Measurements from ENCODE around the gene BPIFB1. TPM values are rescaled to one million over a fixed set of nuclear protein-coding genes. Genes with fewer than 3 reads are reported as not detected.

The BPIFB1 gene
- total RNA-seq, 1 experiment from 2014 or later, result 9.2 TPM

GRCh38 chr20:33320006-33320405, 37.0 kb downstream of the BPIFB1 start:
- Mint-ChIP-seq H3K4me1 (ENCODE audit: low read depth, unreplicated experiment) (no peaks in the 10 kb centered on the region), H3K27me3 (ENCODE audit: unreplicated experiment) (peaks cover 81% of the 10 kb centered on the region), H3K4me3 (ENCODE audit: low read depth, unreplicated experiment) (no peak overlapping the region), H3K9me3 (ENCODE audit: low read depth, unreplicated experiment) (no peaks in the 10 kb centered on the region), H3K27ac (ENCODE audit: unreplicated experiment) (no peak overlapping the region), H3K36me3 (ENCODE audit: insufficient read depth, unreplicated experiment) (no peaks in the 10 kb centered on the region)
- CTCF ChIA-PET, result no interaction called here
- BruUV-seq (replicated peaks), result no TSS peak
- TF ChIP-seq, protein P1, sequence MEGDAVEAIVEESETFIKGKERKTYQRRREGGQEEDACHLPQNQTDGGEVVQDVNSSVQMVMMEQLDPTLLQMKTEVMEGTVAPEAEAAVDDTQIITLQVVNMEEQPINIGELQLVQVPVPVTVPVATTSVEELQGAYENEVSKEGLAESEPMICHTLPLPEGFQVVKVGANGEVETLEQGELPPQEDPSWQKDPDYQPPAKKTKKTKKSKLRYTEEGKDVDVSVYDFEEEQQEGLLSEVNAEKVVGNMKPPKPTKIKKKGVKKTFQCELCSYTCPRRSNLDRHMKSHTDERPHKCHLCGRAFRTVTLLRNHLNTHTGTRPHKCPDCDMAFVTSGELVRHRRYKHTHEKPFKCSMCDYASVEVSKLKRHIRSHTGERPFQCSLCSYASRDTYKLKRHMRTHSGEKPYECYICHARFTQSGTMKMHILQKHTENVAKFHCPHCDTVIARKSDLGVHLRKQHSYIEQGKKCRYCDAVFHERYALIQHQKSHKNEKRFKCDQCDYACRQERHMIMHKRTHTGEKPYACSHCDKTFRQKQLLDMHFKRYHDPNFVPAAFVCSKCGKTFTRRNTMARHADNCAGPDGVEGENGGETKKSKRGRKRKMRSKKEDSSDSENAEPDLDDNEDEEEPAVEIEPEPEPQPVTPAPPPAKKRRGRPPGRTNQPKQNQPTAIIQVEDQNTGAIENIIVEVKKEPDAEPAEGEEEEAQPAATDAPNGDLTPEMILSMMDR (IDR thresholded peaks at IDR 0.05; ENCODE audit: unreplicated experiment), result no peak
- DNase-seq, result no peak
- intact Hi-C loops (cut with micrococcal nuclease; ENCODE audit: unreplicated experiment), result no loop called here

- CTCF ChIA-PET, result no interaction called here
- Mint-ChIP-seq H3K9me3 (ENCODE audit: low read depth, unreplicated experiment) (no peaks in the 10 kb centered on the region), H3K4me3 (ENCODE audit: low read depth, unreplicated experiment) (no peak overlapping the region), H3K4me1 (ENCODE audit: low read depth, unreplicated experiment) (no peaks in the 10 kb centered on the region), H3K27ac (ENCODE audit: unreplicated experiment) (no peak overlapping the region), H3K36me3 (ENCODE audit: insufficient read depth, unreplicated experiment) (no peaks in the 10 kb centered on the region), H3K27me3 (ENCODE audit: unreplicated experiment) (peaks cover 81% of the 10 kb centered on the region)
- intact Hi-C loops (cut with micrococcal nuclease; ENCODE audit: unreplicated experiment), result no loop called here
- no peak for DNase-seq
- no TSS peak for BruUV-seq (replicated peaks)
- TF ChIP-seq, protein P1 (IDR thresholded peaks at IDR 0.05; ENCODE audit: unreplicated experiment), result no peak
These were observed 39.4 kb downstream of the BPIFB1 start for GRCh38 chr20:33322456-33322855.

DNA sequence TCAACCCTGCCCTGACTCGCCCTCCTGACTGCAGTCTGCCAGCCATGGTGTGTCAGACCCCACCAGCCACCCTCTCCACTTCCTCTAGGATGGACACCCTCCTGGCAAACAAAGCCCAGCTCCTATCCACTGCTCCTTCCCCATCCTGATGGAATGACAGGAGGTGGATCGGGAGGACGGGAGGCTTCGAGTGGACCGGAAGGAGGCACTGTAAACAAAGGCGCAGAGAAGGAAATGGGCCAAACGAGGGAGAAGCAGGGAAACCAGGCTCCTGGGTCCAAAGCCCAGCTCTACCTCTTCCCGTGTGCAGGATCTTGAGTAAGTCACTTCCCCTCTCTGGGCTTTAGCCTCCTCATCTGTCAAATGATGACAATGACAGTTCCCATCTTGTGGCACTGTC, 40.2 kb downstream of the BPIFB1 start:
- Mint-ChIP-seq H3K4me1 (ENCODE audit: low read depth, unreplicated experiment) (no peaks in the 10 kb centered on the region), H3K27ac (ENCODE audit: unreplicated experiment) (no peak overlapping the region), H3K36me3 (ENCODE audit: insufficient read depth, unreplicated experiment) (no peaks in the 10 kb centered on the region), H3K27me3 (ENCODE audit: unreplicated experiment) (peaks cover 81% of the 10 kb centered on the region), H3K9me3 (ENCODE audit: low read depth, unreplicated experiment) (no peaks in the 10 kb centered on the region), H3K4me3 (ENCODE audit: low read depth, unreplicated experiment) (no peak overlapping the region)
- no TSS peak for BruUV-seq (replicated peaks)
- CTCF ChIA-PET, result no interaction called here
- TF ChIP-seq, protein P1 (IDR thresholded peaks at IDR 0.05; ENCODE audit: unreplicated experiment), result no peak
- DNase-seq, result no peak
- intact Hi-C loops (cut with micrococcal nuclease; ENCODE audit: unreplicated experiment), result no loop called here

DNA sequence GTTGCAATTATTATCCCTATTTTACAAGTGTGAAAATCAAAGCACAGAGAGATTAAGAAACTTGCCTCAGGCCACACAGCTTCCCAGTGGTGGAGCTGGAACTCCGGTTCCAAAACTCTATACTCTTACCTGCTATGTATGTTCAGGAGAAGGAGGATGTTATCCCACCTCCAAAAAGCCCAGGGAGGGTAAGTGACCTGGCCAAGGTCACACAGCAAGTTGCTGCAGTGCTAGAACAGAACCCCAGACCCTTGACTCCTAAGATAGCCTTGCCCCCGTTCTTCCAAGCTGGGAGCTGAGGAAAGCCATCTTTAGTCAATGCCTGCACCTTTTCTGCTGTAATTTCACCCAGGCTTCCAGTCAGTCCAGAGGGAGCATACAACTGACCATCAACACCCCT, 42.3 kb downstream of the BPIFB1 start:
- Mint-ChIP-seq H3K4me3 (ENCODE audit: low read depth, unreplicated experiment) (no peak overlapping the region), H3K36me3 (ENCODE audit: insufficient read depth, unreplicated experiment) (no peaks in the 10 kb centered on the region), H3K27me3 (ENCODE audit: unreplicated experiment) (peaks cover 90% of the 10 kb centered on the region), H3K4me1 (ENCODE audit: low read depth, unreplicated experiment) (no peaks in the 10 kb centered on the region), H3K27ac (ENCODE audit: unreplicated experiment) (no peak overlapping the region), H3K9me3 (ENCODE audit: low read depth, unreplicated experiment) (no peaks in the 10 kb centered on the region)
- BruUV-seq (replicated peaks), result no TSS peak
- CTCF ChIA-PET, result interaction anchor here (1.3 kb wide), 1 partner anchor 63 kb away, joined by 3 read pairs; no protein-coding TSS in a partner anchor
- no peak for DNase-seq
- intact Hi-C loops (cut with micrococcal nuclease; ENCODE audit: unreplicated experiment), result no loop called here
- TF ChIP-seq, protein P1 (IDR thresholded peaks at IDR 0.05; ENCODE audit: unreplicated experiment), result no peak

All from Calu3 (cell line).